NCI-H446 (cell line): Measurements from ENCODE around the gene OR2T10.
"Not testable (repeated sequence)": the region's sequence is repeated elsewhere in the genome, so short reads cannot be mapped to it uniquely, and the experiment has no call there.

Source experiments
- DNase-seq, 2 experiments: peaks; one replicate each; lab custom pipeline; 2025; lab: John Stamatoyannopoulos, UW

OR2T10 gene

DNA sequence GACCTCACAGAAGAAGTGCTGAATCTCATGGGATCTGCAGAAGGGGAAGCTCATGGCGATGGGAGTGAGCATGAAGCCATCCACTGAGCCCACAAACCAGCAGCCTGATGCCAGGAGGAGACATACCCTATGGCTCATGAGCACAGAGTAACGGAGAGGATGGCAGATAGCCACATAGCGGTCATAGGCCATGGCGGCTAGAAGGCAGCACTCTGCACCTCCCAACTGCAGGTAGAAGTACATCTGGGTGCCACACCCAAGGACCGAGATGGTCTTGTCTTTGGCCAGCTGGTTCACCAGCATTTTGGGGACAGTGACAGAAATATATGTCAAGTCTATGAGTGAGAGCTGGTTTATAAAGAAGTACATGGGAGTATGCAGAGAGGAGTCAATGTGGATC is 4.3 kb downstream of the OR2T10 start:
- no peak for DNase-seq

DNA sequence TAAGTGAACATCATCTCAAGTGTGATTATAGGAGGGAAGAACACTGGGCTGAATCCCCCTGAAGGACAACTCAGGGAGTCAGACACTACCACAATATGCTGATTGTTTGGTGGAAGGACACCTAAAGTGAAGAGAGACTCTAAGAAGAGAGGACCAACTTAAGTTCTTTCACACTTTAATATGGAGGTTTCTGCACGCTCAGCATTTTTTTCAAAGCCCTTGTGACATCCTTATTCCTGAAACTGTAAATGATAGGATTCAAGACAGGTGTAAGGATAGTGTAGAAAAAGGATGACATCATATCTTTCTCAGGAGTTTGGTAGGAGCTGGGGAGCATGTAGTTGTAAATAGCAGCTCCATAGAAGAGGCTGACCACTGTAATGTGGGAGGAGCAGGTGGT is 4.8 kb downstream of the OR2T10 start:
- DNase-seq, result no peak

DNA sequence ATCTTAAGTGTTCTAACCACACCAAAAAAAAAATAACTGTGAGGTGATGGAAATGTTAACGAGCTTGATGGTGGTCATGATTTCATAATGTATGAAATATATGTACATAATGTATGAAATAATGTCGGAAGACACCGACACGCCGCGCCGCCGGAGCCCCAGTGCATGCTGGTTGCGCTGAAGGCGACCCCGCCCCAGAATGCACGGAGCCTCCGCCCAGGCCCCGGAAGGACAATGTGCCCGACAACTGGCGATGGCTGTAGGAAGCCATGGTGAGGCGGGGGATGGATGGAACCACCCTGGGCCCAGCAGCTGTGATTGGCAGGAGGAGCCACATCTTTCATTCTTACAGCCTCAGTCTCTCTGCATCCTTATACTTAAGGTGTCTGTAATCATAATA is 7.4 kb downstream of the OR2T10 start:
- DNase-seq, result no peak

DNA sequence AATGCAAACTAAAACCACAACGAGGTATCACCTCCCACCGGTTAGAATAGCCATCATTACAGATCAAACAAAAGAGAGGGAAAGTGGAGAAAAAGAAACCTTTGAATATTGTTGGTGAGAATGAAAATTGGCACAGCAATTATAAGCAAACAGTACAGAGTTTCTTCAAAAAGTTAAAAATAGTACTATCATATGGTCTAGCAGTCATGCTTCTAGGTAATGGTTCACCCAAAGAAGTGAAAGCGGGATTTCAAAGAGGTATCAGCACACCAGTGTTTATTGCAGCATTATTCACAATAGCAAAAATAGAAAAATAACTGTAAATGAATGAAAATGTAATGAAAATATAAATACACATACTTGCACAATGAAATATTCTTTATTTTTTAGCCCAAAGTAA is 8.2 kb downstream of the OR2T10 start:
- no peak for DNase-seq

DNA sequence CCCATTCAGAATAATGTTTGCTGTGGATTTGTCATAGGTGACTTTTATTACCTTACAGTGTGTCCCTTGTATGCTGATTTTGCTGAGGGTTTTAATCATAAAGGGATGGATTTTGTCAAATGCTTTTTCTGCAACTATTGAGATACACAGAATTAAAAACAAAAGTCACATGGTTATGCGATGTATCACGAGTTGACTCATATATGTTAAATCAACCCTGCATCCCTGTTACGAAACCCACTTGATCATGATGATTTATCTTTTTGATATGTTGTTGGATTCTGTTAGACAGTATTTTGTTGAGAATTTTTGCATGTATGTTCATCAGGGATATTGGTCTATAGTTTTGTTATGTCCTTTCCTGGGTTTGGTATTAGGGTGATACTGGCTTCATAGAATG is 12.2 kb downstream of the OR2T10 start:
- DNase-seq, result no peak

DNA sequence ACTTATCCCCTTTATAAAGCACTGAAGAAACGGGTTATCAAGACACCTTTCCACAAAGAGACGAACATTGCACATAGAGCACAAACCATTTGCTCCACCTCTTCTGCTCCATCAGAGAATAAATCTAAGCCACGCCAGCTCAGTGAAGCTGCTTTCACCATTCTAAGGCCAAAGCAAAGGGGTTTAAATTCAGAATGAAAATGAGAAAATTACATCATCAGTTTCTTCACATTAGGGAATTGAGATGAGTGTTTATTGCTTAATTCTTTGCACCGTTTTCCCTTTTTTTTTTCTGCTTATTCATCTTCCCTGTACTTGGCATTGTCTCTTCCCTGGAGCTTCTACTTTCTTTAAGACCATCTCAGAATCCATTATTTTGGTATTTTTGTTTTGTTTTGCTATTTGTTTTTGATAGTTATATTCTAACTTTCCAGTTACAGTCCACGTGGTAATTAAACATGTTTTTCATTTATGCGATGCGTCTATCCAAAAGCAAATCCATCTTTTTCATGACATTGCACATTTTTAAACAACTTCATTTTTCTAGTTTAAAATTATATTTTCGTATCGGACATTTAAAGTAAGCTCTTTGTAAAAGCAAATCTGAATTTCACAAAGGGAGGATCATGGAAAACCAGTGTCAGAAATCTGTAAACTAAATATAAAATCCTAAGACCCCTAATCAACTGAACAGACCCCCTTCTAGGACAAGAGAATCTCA is 21.1 kb downstream of the OR2T10 start:
- no peak for DNase-seq

DNA sequence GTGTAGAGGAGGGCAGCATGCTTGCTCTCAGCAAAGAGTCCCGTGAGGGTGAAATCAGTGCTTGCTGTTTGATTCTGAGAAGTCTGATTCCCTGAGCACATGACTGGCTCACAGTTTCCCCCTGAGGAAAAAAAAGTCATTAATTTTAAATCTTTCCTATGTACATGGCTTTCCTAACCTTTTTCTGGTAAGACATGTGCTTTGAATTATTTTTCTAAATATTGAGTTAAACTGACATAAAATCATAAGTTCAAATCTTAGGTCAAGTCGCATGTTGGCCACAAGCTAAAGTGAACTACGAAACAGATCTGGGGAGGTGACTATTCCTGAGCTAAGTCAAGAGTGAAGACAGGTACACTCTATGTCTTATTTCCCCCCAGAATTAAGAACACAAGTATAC is 22.8 kb downstream of the OR2T10 start, which contains the start of gene OR2T34:
Gene OR2T34, minus strand, starts transcription at position 101 of the 400 bp plus-strand sequence. Its CDS starts 0 bp downstream, at position 101.
- DNase-seq, result not testable (repeated sequence)

DNA sequence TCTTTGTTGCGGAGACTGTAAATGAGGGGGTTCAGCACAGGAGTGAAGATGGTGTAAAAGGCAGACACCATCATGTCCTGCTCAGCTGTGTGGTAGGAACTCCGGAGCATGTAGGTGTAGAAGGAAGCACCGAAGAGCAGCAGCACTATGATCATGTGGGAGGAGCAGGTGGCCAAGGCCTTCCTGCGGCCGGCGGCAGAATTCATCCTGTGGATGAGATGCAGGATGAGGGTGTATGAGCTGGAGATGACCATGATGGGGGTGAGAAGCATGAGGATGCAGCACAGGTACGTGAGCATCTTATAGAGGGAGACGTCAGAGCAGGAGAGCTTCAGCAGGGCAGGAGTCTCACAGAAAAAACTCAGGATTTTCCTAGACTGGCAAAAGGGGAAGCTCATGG is 23.6 kb downstream of the OR2T10 start:
- not testable (repeated sequence) for DNase-seq

DNA sequence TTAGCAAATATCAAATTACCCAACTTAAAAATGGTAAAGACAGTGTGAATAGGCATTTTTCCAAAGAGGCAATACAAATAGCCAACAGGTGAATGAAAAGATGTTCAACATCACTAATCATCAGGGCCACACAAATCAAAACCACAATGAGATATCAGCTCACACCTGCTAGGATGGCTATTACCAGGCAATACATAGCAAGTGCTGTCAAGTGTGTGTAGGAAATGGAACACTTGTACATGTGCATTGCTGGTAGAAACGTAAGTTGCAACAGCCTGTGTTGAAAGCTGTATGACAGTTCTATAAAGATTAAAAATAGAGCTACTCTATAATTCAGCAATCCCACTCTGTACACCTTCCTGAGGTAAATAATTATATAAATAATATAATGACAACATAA is 25.5 kb downstream of the OR2T10 start:
- not testable (repeated sequence) for DNase-seq

DNA sequence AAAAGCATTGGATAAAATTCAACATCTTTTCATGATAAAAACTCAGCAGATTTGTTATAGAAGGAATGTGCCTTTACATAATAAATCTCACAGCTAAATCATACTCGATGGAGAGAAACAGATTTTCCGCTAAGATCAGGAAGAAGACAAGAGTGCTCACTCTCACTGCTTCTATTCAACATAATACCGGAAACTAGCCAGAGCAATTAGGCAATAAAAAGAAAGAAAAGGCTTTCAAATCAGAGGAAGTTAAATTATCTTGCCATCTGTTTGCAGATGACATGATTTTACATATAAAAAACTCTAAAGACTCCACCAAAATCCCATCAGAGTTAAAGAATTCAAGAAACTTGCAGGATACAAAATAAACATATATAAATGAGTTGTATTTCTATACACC is 26.7 kb downstream of the OR2T10 start:
- not testable (repeated sequence) for DNase-seq

DNA sequence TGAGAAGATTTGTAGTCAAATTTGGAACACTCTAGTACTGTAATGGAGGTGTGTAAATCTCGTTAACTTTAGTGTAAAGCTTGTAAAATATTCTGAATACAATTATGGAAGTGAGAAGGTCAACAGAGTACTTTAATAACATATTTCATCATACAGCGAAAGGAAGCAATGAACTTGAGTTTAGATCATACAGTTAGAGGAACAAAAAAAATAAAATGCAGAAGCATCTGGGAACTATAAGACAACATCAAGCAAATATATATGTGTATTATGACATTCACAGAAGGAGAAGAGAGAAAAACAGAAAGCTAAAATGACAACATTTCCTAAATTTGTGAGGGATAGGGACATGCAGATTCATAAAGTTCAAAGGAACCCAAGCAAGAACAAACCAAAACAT is 28.5 kb downstream of the OR2T10 start:
- not testable (repeated sequence) for DNase-seq

DNA sequence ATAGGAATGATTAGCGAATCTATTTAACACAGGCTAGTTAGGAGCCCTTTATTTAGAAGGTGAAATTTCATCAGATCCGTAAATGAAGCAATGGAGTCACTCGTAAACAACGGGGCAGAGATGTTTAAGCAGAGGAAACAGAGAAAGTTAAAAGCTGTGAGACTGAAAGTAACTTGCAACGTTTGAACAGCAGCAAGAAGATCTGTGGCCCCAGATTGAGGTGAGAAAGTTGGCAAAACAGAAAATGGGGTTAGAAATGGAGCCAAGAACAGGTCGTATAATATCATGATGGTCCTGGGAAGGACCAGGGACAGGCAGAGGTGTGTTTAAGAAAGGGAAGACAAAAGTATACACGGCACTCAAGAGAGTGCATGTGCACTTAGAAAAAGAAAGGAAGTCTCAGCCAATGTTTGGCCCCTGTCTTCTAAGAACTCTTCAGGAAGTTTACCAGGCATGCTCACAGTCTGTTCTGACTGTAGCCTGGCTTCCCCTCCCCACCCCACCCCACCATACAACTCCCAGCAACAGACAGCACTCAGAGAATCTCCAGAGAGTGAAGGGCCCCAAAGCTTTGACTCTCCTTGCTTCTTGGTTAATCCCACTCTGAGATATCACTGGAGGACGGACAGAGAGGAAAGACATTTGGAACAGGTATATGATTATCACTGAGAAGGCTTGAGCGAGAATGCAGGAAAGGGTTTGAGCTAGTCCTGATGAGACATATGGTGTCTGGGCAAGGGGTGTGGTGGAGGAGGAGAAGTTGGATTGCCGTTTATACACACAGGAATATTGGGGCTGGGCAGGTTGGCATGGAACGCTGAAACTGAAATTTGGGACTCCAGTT is 31.7 kb downstream of the OR2T10 start:
- DNase-seq, result not testable (repeated sequence)

DNA sequence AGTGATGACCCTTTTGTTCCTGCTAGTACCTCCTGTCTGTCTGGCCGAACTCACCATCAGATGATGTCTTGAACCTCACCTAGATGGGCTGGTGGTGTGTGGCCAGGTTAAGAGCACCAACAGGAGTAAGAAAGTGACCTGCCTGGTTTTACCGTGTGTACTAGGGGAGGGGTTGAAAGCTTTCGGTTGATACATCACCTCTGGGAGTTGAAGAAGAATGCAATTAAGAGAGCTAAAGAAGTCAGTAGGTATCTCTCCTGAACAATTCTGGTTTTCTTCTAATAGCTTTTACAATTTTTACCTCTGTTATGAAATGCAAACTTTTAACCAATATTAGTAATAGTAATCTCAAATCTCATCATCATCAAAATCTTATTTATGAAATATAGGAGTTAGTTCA is 34.8 kb downstream of the OR2T10 start, which contains the start of gene OR2T29:
Gene OR2T29, minus strand, starts transcription at position 101 of the 400 bp plus-strand sequence. CDS start 3,281 bp downstream, outside the sequence.
- not testable (repeated sequence) for DNase-seq

DNA sequence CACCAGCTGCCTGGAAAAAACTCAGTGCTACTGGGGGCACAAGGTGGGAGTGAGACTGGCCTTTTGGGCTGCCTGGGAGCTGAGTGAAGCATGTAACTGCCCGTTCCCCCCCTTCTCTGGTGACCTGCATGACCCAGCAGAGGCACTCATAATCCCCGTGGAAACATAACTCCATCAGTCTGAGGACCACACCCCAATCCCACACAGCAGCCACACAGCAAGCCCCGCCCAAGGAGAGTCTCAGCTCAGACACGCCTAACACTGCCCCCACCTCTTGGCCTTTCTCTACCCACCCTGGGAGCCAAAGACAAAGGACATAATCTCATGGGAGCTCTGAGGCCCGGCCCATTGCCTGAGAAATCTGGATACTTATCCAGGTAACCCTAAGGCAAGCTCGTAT is 46.5 kb downstream of the OR2T10 start:
- DNase-seq, result not testable (repeated sequence)

DNA sequence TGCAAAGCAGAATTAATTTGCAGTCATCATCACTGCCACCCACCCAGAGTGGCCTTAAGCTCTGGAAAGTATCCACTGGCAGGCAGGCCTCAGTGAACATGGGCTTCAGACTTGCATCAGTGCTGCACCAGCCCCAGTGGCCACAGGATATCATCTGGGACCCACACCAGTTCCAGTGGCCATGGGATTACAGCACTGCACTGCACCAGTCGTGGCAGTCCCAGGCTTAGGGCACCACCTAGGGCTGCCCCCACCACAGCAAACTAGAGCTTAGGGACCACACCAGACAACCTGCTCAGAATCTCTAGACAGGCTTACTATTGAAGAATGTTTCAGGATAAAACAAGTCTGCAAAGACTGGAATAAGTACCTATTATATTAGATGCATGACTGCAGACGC is 50.1 kb downstream of the OR2T10 start:
- DNase-seq, result not testable (repeated sequence)
